ENCODE measurements around the gene THSD4. TPM values are rescaled to one million over a fixed set of nuclear protein-coding genes. Genes with fewer than 3 reads are reported as not detected.

Gene THSD4
- total and polyA plus RNA-seq, 9 of the 15 experiments (the other 6 are each of a cell fraction or from before 2014, with no cell fraction given): 0.04 TPM; not detected in 5

DNA sequence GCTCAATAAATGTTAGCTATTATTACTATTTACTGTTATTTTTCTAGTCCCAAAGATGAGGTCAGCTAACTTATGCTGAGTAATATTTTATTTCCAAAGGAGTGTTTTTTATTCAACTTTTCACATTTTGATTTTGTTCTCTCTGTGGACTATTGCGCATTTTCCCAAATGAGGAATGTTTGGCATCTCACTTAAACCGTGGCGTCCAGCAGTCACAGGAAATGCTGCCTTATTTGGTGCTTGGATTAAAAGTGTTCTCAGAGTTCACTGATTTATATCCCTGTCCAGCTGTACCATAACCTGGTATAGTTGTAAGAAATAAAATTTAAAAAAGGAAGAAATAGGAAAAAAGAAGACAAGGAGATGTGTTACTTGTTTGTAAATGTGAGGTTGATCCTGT is 166.8 kb downstream of the THSD4 start:
- CTCF ChIA-PET (ENCODE audit: low intra/inter-chr PET ratio): no interaction called here
- in situ Hi-C loops (cut with MboI): no loop called here
- FAIRE-seq (no peak), DNase-seq (ENCODE audit: extremely low read depth in 1 of 4, low spot score in 3 of 4) (no peak), ATAC-seq (no peak)
- intact Hi-C loops (cut with micrococcal nuclease): no loop called here
- Histone ChIP-seq H3K4me3 (no peak overlapping the region), H4K20me1 (replicated peaks; ENCODE audit: control insufficient read depth, insufficient read depth, low read length) (no peaks in the 10 kb centered on the region), H2AFZ (ENCODE audit: low read depth, low read length) (no peak overlapping the region), H3K4me1 (replicated peaks in 1 of 2; ENCODE audit: control insufficient read depth in 2 of 2, insufficient read depth in 2 of 2, low read length in 2 of 2) (no peaks in the 10 kb centered on the region), H3K9me1 (ENCODE audit: control insufficient read depth, insufficient read depth, low read length) (no peaks in the 10 kb centered on the region), H3K4me2 (ENCODE audit: insufficient read depth, low read length) (no peak overlapping the region), H3K79me2 (ENCODE audit: control insufficient read depth, insufficient read depth, low read length) (no peaks in the 10 kb centered on the region), H3K36me3 (ENCODE audit: control insufficient read depth, insufficient read depth, low read length) (no peaks in the 10 kb centered on the region), H3K27ac (ENCODE audit: extremely low read depth, low read depth, low read length) (no peak overlapping the region), H3K9ac (ENCODE audit: insufficient read depth in 1 of 2, low read depth in 2 of 2, low read length in 2 of 2) (no peak overlapping the region), H3K9me3 (replicated peaks; ENCODE audit: control insufficient read depth, insufficient read depth, low read depth, low read length) (no peaks in the 10 kb centered on the region), H3K27me3 (ENCODE audit: control insufficient read depth in 2 of 2, insufficient read depth in 2 of 2, low read length in 2 of 2) (peaks cover 0 to 8% of the 10 kb centered on the region in 2 experiments; a peak in 3 of 5 replicates)
- BruUV-seq (replicated peaks): no TSS peak
- POLR2A ChIA-PET: no interaction called here
- TF ChIP-seq EHMT2 (IDR thresholded peaks at IDR 0.05): no peak
- no peak for TF ChIP-seq DLX4 (CRISPR knock-in tag; IDR thresholded peaks at IDR 0.05)
- no peak for TF ChIP-seq HIVEP1 (CRISPR knock-in tag; IDR thresholded peaks at IDR 0.05)
- TF ChIP-seq NCOR1 (IDR thresholded peaks at IDR 0.05): no peak
- TF ChIP-seq ZNF124 (CRISPR knock-in tag; IDR thresholded peaks at IDR 0.05): no peak
- TF ChIP-seq GTF2E2 (tag; IDR thresholded peaks at IDR 0.05): no peak
- WGBS (ENCODE audit: insufficient coverage, low coverage, missing lambda C conversion rate): 0% methylated on average over 3 of the region's 3 CpGs

- Histone ChIP-seq H3K79me2 (ENCODE audit: control insufficient read depth, insufficient read depth, low read length) (no peaks in the 10 kb centered on the region), H3K9me3 (replicated peaks; ENCODE audit: control insufficient read depth, insufficient read depth, low read depth, low read length) (no peaks in the 10 kb centered on the region), H3K36me3 (ENCODE audit: control insufficient read depth, insufficient read depth, low read length) (no peaks in the 10 kb centered on the region), H3K9me1 (ENCODE audit: control insufficient read depth, insufficient read depth, low read length) (no peaks in the 10 kb centered on the region), H3K9ac (ENCODE audit: insufficient read depth in 1 of 2, low read depth in 2 of 2, low read length in 2 of 2) (no peak overlapping the region), H3K4me2 (ENCODE audit: insufficient read depth, low read length) (no peak overlapping the region), H3K27me3 (ENCODE audit: control insufficient read depth in 2 of 2, insufficient read depth in 2 of 2, low read length in 2 of 2) (no peaks in the 10 kb centered on the region; a peak in 1 of 5 replicates), H4K20me1 (replicated peaks; ENCODE audit: control insufficient read depth, insufficient read depth, low read length) (no peaks in the 10 kb centered on the region), H3K4me1 (replicated peaks in 1 of 2; ENCODE audit: control insufficient read depth in 2 of 2, insufficient read depth in 2 of 2, low read length in 2 of 2) (no peaks in the 10 kb centered on the region), H3K4me3 (no peak overlapping the region), H3K27ac (ENCODE audit: extremely low read depth, low read depth, low read length) (no peak overlapping the region), H2AFZ (ENCODE audit: low read depth, low read length) (no peak overlapping the region)
- DNase-seq (ENCODE audit: extremely low read depth in 1 of 4, low spot score in 3 of 4) (no peak), FAIRE-seq (no peak), ATAC-seq (no peak)
- WGBS (ENCODE audit: insufficient coverage, low coverage, missing lambda C conversion rate): 0% methylated on average over 5 of the region's 5 CpGs
- POLR2A ChIA-PET: no interaction called here
- no TSS peak for BruUV-seq (replicated peaks)
- in situ Hi-C loops (cut with MboI) (no loop called here), intact Hi-C loops (cut with micrococcal nuclease) (no loop called here)
- CTCF ChIA-PET (ENCODE audit: low intra/inter-chr PET ratio): no interaction called here
- TF ChIP-seq E2F6 (IDR thresholded peaks at IDR 0.05; ENCODE audit: borderline replicate concordance in 1 of 2, extremely low read depth in 1 of 2, insufficient read depth in 1 of 2, insufficient read length in 1 of 2, low read depth in 1 of 2, low read length in 1 of 2, poor library complexity in 1 of 2, severe bottlenecking in 1 of 2) (no peak), SMARCB1 (IDR thresholded peaks at IDR 0.05; ENCODE audit: insufficient read length, low read depth) (no peak), JUND (IDR thresholded peaks at IDR 0.05; ENCODE audit: borderline replicate concordance, low read depth, low read length) (no peak), JUND (tag; IDR thresholded peaks at IDR 0.05; ENCODE audit: borderline replicate concordance, low read depth, low read length) (no peak), MCM3 (IDR thresholded peaks at IDR 0.05) (no peak), C11orf30 (IDR thresholded peaks at IDR 0.05; ENCODE audit: low read depth) (no peak), DLX4 (CRISPR knock-in tag; IDR thresholded peaks at IDR 0.05) (no peak)
- TF ChIP-seq, protein P1, sequence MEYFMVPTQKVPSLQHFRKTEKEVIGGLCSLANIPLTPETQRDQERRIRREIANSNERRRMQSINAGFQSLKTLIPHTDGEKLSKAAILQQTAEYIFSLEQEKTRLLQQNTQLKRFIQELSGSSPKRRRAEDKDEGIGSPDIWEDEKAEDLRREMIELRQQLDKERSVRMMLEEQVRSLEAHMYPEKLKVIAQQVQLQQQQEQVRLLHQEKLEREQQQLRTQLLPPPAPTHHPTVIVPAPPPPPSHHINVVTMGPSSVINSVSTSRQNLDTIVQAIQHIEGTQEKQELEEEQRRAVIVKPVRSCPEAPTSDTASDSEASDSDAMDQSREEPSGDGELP (CRISPR knock-in tag; IDR thresholded peaks at IDR 0.05; ENCODE audit: borderline replicate concordance): no peak
Measured at GRCh38 chr15:71288348-71288955, 173.2 kb downstream of the THSD4 start.
